Activated CD8-positive, alpha-beta memory T cell treated with anti-CD3 and anti-CD28 coated beads, Interleukin-2, amount 50 U/mL, for 48 hours (primary cell): ENCODE measurements around the gene HEATR3.

Source experiments
- DNase-seq: peaks from one replicate; pipeline ENCODE4 v3.0.0-alpha.2; 2020

Gene HEATR3

DNA sequence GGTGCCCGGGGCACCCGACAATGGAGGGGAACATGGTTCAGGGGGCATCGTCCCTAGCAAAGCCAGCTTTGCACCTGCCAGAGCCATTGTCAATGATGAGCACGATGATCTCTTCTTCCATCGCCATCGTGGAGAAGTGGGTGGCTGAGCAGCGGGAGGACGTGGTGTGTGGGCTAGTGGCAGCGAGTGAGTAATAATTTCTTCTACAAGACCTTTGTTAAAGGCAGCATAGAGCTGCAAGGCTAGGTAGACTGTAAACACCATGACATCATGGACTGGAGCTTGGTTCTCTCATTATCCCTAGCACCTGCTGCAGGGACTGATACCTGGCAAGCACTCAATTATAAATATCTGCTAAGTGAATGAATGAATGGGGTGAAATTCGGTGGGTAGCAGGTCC is 6.7 kb upstream of the HEATR3 start:
- DNase-seq = no peak

GRCh38 chr16:50059669-50060068 is 6.1 kb upstream of the HEATR3 start:
- no peak for DNase-seq

DNA sequence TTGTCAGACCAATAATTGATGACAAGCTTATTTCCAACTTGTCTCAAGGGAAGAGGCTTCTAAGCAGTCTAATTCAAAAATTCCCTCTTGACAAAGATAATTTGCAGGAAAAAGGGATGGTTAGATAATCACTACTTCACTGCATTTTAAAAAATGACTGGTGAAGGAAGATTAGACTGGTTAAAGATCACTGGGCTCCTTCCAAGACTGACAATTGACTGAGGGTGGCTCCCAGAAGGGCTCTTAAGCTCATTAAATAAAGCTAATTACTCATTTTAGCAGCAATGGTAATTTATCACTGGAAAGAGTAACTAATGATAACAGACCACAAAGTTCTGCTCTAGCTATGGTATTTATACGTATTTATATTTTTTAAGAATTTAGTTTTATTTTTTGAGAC is 4.4 kb upstream of the HEATR3 start:
- DNase-seq = no peak

DNA sequence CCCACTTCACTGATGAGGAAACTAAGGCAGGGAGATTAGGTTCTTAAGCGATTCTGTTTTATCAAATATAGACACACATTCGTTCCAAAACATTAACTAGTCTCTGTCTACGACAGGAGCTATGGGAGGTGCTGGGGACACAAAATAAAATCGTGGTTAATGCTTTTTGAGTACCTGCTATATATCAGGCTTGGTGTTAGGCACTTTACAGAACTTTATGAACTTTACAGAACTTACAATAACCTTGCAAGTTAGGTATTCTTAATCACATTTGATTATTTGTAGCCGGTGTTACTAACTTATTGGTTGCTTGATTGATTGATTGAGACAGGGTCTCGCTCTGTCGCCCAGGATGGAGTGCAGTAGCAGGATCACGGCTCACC is 538 bp upstream of the HEATR3 start:
- no peak for DNase-seq

DNA sequence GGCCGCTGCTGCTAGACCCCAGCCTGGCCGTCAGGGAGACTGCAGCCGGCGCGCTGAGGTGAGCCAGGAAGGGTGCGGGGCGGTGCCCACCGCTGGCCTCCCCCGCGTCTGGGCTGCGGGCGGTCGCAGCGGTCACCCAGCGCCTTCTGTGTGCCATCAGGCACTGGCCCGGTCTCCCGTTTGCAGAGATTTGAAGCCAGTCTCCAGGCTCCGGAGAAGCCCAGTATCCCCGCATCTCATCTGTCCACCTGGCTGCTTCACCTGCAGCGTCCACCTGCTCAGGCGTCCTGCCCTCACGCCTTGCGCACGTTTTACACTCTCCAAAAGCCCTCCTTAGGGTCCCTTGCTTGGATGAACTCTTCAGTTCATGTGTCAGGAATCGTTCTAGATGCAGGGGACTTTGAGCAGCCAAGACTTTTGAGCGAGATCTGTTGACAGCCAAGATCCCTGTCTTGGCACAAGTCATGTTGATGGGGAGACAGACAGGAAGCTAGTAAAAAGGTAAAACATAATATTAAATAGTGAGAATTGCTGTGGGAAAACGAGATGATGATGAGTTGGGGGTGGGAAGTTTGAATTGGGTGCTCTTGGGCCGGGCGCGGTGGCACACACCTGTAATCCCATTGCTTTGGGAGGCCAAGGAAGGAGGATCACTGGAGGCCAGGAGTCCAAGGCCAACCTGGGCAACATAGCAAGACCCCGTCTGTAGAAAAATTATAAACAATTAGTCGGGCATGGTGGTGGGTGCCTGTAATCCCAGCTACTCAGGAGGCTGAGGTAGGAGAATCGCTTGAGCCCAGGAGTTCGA is 916 bp downstream of the HEATR3 start:
- DNase-seq = no peak

DNA sequence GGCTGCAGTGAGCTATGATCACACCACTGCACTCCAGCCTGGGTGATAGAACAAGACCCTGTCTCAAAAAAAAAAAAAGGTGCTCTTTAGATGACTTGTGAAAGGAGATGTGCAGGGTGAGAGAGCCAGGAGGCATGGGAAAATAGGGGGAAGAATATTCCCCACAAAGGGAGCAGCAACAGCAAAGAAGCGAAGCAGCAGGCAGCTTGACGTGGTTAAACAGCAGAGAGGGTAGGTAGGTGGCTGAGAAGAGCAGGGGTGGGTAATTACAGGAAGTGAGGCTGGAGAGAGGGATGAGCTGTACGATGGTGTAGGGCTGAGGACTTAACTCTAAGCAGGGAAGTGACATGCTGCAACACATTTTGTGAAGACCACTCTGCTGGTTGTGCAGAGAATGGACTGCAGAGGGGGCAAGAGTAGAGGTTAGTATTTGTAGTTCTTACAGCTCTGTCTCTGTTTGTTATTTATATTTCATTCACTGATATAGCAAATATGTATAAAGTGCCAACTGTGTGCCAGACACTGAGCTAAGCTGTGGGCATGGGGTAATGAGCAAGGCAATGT is 1.6 kb downstream of the HEATR3 start:
- no peak for DNase-seq

DNA sequence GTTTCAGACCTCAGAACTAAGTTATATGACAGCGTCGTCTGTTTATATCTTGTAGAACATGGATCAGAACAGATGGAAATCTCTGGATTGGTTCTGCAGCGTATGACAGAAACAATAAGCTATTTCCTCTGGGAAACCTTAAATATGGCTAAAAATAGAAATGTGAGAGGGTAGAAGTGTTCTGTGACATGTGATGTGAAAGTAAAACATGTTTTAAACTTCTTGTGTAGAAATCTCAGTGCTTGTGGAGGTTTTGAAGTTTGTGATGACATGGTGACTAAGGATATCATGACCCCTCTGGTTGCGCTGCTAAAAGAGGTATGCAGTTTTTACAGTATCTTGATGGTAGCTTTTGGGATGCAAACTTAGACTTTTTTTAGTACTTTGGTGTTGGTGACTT is 2.8 kb downstream of the HEATR3 start:
- DNase-seq = no peak

DNA sequence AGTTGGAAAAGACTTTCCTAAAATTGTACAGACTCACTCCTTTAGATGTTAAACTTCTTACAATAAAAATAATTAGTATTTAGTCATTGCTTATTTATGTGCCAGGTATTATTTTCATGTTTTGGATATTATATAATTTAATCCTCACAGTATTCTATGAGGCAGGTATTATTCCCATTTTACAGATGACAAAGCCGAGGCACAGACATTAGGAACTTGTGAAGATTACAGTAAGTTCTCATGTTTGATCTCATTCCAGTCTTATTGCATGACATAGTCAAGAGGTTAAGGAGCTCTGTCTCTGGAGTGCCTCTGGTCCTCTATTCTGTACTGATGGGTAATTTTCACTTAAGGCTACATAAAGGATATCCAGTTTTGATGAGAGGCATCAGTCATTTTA is 3.3 kb downstream of the HEATR3 start:
- no peak for DNase-seq

- no peak for DNase-seq
These were observed 5.4 kb downstream of the HEATR3 start for GRCh38 chr16:50071075-50071671.

DNA sequence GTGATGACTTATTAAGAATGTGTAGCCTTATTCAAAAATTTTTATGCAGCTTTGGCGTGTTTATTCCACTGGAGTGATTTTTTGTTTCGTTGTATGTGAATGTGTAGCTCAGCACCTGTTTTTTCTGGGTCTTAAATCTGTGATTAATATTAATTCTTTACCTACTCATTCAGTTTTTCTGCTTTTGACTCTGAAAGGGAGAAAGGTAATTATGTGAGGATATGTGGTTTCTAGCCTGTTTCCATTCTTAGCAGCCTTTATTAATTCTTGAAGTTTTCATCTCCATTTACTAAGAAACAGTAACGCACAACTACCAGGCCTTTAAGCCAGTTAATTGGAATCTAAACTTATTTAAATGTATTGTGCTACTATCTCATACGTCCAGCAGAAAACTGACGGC is 7.0 kb downstream of the HEATR3 start:
- DNase-seq = no peak

DNA sequence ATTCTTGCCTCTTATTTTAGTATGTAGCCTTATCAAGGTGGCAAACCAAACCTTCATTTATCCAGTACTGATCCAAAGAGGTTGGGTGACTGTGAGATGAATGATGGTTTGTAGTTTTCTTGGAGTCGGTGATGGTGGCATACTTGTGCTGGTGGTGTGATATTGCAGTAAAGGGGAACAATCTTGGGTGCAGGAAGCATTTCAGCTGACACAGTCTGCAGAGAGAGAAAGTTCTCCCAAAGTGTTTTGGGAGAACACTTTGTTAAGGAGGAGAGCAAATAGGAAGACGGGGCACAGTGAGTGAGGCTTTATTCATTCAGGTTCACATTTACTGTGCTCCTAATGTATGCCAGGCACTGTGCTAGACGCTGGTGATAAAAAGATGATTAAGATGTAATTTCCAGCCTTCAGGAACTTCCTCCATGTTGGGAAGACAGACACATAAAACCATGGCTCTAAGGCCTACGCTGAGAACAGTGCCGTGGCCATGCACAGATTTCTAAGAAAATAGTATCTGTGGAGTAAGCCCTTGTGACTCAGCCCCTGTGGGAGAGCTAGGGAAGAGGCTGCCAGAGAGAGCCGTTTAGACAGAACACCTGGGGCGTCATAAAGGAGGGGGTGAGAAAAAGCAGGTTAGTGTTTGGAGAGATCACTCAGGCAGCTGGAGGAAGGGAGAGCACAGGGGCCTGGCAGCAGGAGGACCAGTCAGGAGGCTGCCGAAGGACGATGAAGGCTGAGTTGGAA is 13.8 kb downstream of the HEATR3 start:
- DNase-seq = no peak

GRCh38 chr16:50081428-50082018 is 15.8 kb downstream of the HEATR3 start:
- DNase-seq = no peak

DNA sequence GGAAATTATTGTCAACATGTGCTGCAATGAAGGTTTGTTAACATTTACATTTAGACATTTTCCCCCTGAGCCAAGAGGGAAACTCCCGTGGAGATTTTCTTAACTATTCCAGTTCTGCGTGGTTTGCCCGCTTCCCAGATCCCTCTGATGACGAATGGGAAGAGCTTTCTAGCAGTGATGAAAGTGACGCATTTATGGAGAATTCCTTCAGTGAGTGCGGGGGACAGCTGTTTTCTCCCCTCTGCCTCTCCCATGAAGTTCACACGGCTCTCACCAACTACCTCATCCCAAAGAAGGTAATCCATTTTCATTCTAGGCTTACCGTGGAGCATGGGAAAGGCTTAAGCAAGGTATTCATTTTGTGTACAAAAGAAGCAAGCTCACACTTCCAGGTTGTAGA is 18.2 kb downstream of the HEATR3 start:
- no peak for DNase-seq

DNA sequence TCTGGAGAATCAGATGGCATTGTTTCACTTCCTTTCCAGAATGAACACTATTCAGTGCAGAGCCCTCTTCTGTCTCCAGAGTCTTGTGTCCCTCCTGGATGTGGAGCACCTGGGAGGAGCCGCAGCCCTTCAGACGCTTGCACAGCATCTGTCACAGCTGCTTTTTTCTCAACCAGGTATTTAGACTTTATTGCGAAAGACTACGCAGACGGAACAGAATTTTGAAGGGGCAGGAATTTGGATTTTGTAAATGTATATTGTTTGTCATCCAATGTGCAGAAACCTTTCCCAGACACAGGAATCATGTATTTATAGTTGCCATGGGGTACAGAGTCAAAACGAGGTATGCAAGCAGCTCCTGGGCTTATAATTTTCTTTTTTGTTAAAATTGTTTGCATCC is 20.4 kb downstream of the HEATR3 start:
- no peak for DNase-seq

GRCh38 chr16:50088302-50088701 is 22.5 kb downstream of the HEATR3 start:
- no peak for DNase-seq

- DNase-seq = no peak
These were observed 27.1 kb downstream of the HEATR3 start for GRCh38 chr16:50092891-50093290.

- DNase-seq = no peak
These were observed 28.1 kb downstream of the HEATR3 start for GRCh38 chr16:50093607-50094539.

DNA sequence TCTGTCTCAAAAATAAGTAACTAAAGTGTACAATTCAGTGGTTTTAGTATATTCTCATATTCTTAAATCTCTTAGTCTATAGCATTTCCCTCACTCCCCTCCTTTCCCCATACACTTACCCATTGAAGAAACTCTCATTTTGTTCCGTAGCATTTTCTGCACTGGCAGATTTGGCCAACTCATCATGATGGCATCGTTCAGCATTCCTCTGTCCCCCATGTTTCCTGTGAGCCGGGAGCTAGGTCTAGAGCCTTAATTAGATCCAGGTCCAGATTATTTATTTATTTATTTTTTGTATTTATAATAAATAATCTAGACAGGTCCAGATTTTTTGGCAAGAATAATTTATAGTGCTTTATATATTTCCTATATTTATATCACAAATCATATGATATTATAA is 31.0 kb downstream of the HEATR3 start:
- DNase-seq = no peak

DNA sequence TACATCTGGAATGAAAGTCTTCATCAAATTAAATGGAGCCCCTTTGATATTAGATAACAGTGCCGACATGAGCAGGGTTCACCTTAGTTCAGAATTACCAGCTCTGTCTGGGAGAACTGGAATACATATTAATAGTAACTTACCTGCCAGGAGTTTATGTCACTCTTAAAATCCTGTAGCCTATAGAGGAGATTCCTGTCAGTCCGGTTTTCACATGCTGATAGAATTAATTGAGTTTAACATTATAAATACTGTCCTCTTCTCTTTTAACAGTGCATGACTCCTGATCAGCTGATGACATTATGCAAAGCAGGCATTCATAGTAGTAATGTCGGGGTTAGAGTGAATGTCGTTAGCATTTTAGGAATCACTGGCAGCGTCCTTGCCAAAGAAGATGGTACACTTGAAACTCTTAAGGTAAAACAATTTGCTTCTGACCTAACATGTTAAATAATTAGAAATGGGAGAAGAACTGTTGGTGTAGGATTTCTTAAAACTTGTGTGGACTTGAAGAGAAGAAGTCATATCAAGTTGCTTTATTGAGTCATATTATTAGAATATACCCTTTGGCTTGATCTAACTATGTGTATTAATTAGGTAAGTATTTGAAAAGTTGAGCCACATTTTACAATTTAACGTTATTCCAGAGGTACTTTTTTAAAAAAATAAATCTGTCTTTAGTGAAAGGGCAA is 34.3 kb downstream of the HEATR3 start:
- no peak for DNase-seq

GRCh38 chr16:50102051-50102746 is 36.4 kb downstream of the HEATR3 start:
- DNase-seq = no peak

DNA sequence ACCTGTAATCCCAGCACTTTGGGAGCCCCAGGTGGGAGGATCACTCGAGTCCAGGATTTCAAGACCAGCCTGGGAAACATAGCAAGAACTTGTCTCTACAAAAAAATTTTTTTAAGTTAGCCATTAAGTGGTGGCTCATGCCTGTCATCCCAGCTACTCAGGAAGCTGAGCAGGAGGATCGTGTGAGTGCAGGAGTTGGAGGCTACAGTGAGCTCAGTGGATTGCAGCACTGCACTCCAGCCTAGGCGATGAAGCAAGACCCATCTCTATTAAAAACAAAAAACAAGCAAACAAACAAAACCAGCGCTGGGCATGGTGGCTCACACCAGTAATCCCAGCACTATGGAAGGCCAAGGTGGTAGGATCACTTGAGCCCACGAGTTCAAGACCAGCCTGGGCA is 38.0 kb downstream of the HEATR3 start:
- no peak for DNase-seq
